ENCODE results near the gene ROCK2.

- TF ChIP-seq CTCF (IDR thresholded peaks at IDR 0.05 in 8 of 11, conservative IDR thresholded peaks at IDR 0.05 in 3 of 11) (no peak), POLR2AphosphoS5 (IDR thresholded peaks at IDR 0.05) (no peak), POLR2A (IDR thresholded peaks at IDR 0.05) (no peak)
These were observed 203.1 kb downstream of the ROCK2 start for GRCh38 chr2:11141319-11141718.
